Neuronal stem cell (in vitro differentiated cells): Measurements from ENCODE around the gene NEK10. TPM values are rescaled to one million over a fixed set of nuclear protein-coding genes. Genes with fewer than 3 reads are reported as not detected.

Experiments
- DNase-seq: peaks from one replicate; pipeline ENCODE4 v3.0.0-alpha.2; 2013; ENCODE audit warnings: low spot score
- H2AFZ ChIP-seq: one replicate; pipeline ENCODE4 v1.6.1; 2013; ENCODE audit warnings: mild to moderate bottlenecking, low read length, inconsistent platforms
- H2AK5ac ChIP-seq: 2 replicates; pipeline ENCODE4 v1.6.1; 2013; ENCODE audit warnings: low read depth, mild to moderate bottlenecking, inconsistent platforms, low read length, moderate library complexity, mixed read lengths
- H2BK120ac ChIP-seq: 2 replicates; pipeline ENCODE4 v1.6.1; 2013; ENCODE audit warnings: low read depth, mild to moderate bottlenecking, inconsistent platforms, low read length, moderate library complexity, mixed read lengths
- H2BK12ac ChIP-seq: one replicate; pipeline ENCODE4 v1.6.1; 2013; ENCODE audit warnings: low read length, inconsistent platforms
- H2BK15ac ChIP-seq: 2 replicates; pipeline ENCODE4 v1.6.1; 2013; ENCODE audit warnings: mild to moderate bottlenecking, low read length, inconsistent platforms, mixed read lengths
- H2BK5ac ChIP-seq: one replicate; pipeline ENCODE4 v1.6.1; 2013; ENCODE audit warnings: inconsistent platforms, mild to moderate bottlenecking, low read length, moderate library complexity
- H3K14ac ChIP-seq: one replicate; pipeline ENCODE4 v1.6.1; 2013; ENCODE audit warnings: low read length, inconsistent platforms
- H3K18ac ChIP-seq: 2 replicates; pipeline ENCODE4 v1.6.1; 2013; ENCODE audit warnings: low read length, inconsistent platforms
- H3K23ac ChIP-seq: 2 replicates; pipeline ENCODE4 v1.6.1; 2013; ENCODE audit warnings: low read depth, mild to moderate bottlenecking, mixed read lengths, low read length, inconsistent platforms; ENCODE audit not compliant: poor library complexity
- H3K27ac ChIP-seq: replicated peaks from 3 replicates; pipeline ENCODE4 v1.5.1; 2013; ENCODE audit warnings: low read length, inconsistent platforms
- H3K27me3 ChIP-seq, 3 experiments: 2 replicates each; pipeline ENCODE4 v1.6.1; 2013; ENCODE audit warnings: low read length in 3 of 3, mild to moderate bottlenecking in 2 of 3, inconsistent platforms in 1 of 3, low read depth in 1 of 3, mixed read lengths in 1 of 3, moderate library complexity in 1 of 3; ENCODE audit not compliant: control insufficient read depth in 3 of 3, insufficient read depth in 3 of 3
- H3K36me3 ChIP-seq, 2 donors: replicated peaks in 1 of 2; 2 replicates each; pipeline ENCODE4 v1.6.1; 2013; ENCODE audit warnings: low read length in 2 of 2; ENCODE audit not compliant: control insufficient read depth in 2 of 2, insufficient read depth in 2 of 2
- H3K4ac ChIP-seq: 2 replicates; pipeline ENCODE4 v1.6.1; 2013; ENCODE audit warnings: inconsistent platforms, mild to moderate bottlenecking, low read length, moderate library complexity
- H3K4me1 ChIP-seq, 2 donors: 1 replicate in 1 of 2; 2 replicates in 1 of 2; pipeline ENCODE4 v1.6.1; 2013; ENCODE audit warnings: low read length in 2 of 2, low read depth in 1 of 2; ENCODE audit not compliant: control insufficient read depth in 2 of 2, insufficient read depth in 1 of 2
- H3K4me2 ChIP-seq: one replicate; pipeline ENCODE4 v1.6.1; 2013; ENCODE audit warnings: mild to moderate bottlenecking, low read length, inconsistent platforms; ENCODE audit not compliant: insufficient read depth, poor library complexity, severe bottlenecking
- H3K4me3 ChIP-seq, 2 donors: 2 replicates each; pipeline ENCODE4 v1.5.1; 2013; ENCODE audit warnings: low read length in 2 of 2, mild to moderate bottlenecking in 2 of 2, inconsistent platforms in 1 of 2, moderate library complexity in 1 of 2
- H3K79me1 ChIP-seq: one replicate; pipeline ENCODE4 v1.6.1; 2013; ENCODE audit warnings: low read depth, mild to moderate bottlenecking, inconsistent platforms, low read length, moderate library complexity
- H3K9ac ChIP-seq: one replicate; pipeline ENCODE4 v1.6.1; 2013; ENCODE audit warnings: mild to moderate bottlenecking, low read depth, low read length, inconsistent platforms; ENCODE audit not compliant: poor library complexity
- H3K9me3 ChIP-seq, 2 donors: replicated peaks in 1 of 2; 2 replicates each; pipeline versions ENCODE3 to v1.6.1; 2013; ENCODE audit warnings: low read length in 2 of 2, mild to moderate bottlenecking in 2 of 2, inconsistent platforms in 1 of 2, low read depth in 1 of 2, mixed read lengths in 1 of 2, moderate library complexity in 1 of 2; ENCODE audit not compliant: control insufficient read depth in 2 of 2, insufficient read depth in 1 of 2
- H4K8ac ChIP-seq: one replicate; pipeline ENCODE4 v1.6.1; 2013; ENCODE audit warnings: low read depth, mild to moderate bottlenecking, inconsistent platforms, low read length, moderate library complexity
- H4K91ac ChIP-seq: one replicate; pipeline ENCODE4 v1.6.1; 2013; ENCODE audit warnings: low read length, low read depth, mild to moderate bottlenecking, inconsistent platforms; ENCODE audit not compliant: poor library complexity
- WGBS, 2 donors: extraction: QIAGEN DNeasy Blood & Tissue Kit; methylation state at CpG; one replicate each; pipeline ENCODE4 v1.1.7; 2013; ENCODE audit warnings: missing lambda C conversion rate in 2 of 2, mixed read lengths in 1 of 2; ENCODE audit not compliant: insufficient read length in 2 of 2, insufficient replicate concordance in 1 of 2; ENCODE audit errors: extremely low coverage in 2 of 2; 5-methylcytosine and 5-hydroxymethylcytosine counted together
- polyA plus RNA-seq, 2 experiments: library from polyadenylated mRNA; stranded (reverse); fragments of 200-250 nt; gene quantifications; one replicate each; pipeline ENCODE4 v1.2.3, GENCODE V29; 2013

The NEK10 gene, protein sequence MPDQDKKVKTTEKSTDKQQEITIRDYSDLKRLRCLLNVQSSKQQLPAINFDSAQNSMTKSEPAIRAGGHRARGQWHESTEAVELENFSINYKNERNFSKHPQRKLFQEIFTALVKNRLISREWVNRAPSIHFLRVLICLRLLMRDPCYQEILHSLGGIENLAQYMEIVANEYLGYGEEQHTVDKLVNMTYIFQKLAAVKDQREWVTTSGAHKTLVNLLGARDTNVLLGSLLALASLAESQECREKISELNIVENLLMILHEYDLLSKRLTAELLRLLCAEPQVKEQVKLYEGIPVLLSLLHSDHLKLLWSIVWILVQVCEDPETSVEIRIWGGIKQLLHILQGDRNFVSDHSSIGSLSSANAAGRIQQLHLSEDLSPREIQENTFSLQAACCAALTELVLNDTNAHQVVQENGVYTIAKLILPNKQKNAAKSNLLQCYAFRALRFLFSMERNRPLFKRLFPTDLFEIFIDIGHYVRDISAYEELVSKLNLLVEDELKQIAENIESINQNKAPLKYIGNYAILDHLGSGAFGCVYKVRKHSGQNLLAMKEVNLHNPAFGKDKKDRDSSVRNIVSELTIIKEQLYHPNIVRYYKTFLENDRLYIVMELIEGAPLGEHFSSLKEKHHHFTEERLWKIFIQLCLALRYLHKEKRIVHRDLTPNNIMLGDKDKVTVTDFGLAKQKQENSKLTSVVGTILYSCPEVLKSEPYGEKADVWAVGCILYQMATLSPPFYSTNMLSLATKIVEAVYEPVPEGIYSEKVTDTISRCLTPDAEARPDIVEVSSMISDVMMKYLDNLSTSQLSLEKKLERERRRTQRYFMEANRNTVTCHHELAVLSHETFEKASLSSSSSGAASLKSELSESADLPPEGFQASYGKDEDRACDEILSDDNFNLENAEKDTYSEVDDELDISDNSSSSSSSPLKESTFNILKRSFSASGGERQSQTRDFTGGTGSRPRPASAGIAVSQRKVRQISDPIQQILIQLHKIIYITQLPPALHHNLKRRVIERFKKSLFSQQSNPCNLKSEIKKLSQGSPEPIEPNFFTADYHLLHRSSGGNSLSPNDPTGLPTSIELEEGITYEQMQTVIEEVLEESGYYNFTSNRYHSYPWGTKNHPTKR
- 0.43 TPM for polyA plus RNA-seq (2013, experiment 1 of 2)
- 0.54 TPM for polyA plus RNA-seq (2013, experiment 2 of 2)

DNA sequence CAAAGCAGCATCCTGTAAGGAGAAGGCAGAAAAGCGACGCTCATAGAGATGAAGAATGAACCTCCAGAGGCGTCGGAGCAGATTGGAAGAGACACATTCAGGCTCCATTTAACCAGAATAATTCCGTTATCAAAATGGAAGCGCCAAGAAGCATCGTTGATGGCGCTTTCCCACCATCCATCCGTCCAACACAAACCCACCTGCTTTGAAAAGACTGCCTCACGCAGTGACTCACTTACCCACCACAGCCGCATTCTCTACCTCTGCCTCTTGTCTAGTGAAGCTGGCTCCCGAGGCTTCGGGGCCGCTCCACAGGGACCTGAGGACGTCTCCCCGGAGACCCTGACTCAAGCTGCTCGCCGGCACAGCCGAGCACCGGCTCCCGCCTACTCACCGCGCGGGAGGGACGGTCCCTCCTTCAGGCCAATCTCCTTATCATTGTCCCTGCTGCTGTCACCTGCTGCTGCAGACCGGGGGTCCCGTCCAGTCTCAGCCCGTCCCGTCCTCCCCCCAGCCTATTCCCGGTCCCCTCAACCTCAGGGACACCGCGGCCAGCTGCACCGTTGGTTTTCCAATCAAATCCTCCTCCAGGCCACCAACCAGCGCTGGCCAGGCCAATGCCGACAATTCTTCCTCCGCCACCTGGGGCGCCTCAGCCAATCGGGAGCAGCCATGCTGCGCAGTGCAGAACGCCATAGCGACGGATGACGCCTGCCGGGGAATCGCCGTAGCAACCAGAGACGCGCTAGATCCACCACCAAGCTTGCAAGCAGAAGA is at the start of gene NEK10:
TSS of gene NEK10 (minus strand) at position 553 of the 777 bp plus-strand sequence. CDS start 16,501 bp downstream, outside the sequence.
- Histone ChIP-seq H3K79me1 (no peaks in the 10 kb centered on the region), H2BK15ac (no peak within 1 kb of the TSS), H3K4me2 (peak within 1 kb of the TSS; percentile 73), H2AK5ac (no peak within 1 kb of the TSS), H3K27ac (no peak within 1 kb of the TSS), H4K91ac (no peak within 1 kb of the TSS), H3K9me3 (no peaks in the 10 kb centered on the region), H3K27me3 (no peaks in the 10 kb centered on the region), H2AFZ (peak within 1 kb of the TSS; percentile 91), H3K18ac (peak within 1 kb of the TSS; percentile 27), H2BK5ac (no peak within 1 kb of the TSS), H2BK12ac (no peak within 1 kb of the TSS), H3K36me3 (peaks cover 0 to 25% of the 10 kb centered on the region in 2 donors), H3K14ac (no peak within 1 kb of the TSS), H2BK120ac (no peak within 1 kb of the TSS), H3K4me3 (peak within 1 kb of the TSS; percentile 63 to 94), H3K4ac (no peak within 1 kb of the TSS), H3K23ac (peak within 1 kb of the TSS; percentile 87), H4K8ac (no peak within 1 kb of the TSS), H3K4me1 (peaks cover 0 to 2% of the 10 kb centered on the region in 2 donors), H3K9ac (peak within 1 kb of the TSS; percentile 83)
- WGBS, 2 donors = no CpG with 5 or more reads among the region's 48 CpGs
- DNase-seq = peak; percentile 90

DNA sequence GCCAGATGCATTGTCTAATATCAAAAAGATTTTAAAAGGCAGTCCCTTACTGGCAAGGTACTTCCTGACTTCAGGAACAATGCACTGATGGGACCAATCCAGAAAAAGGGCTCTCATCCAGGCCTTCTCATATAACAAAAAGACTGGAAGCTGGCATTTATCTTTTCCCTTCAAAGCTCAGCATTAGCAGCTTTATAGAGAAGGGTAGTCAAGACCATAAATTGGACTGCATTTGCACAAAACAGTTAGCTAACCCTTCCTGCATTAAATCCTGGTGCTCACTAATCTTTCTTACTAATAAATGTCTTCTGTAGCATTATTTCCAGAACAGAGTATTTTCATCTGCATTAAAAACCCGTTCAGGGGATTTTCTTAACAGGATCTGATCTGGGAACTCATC is 46.0 kb upstream of the NEK10 start:
- no peak overlapping the region for H2AK5ac ChIP-seq
- H3K79me1 ChIP-seq = no peaks in the 10 kb centered on the region
- no peak overlapping the region for H4K8ac ChIP-seq
- no peak overlapping the region for H2BK12ac ChIP-seq
- H3K4me2 ChIP-seq = no peak overlapping the region
- H2BK15ac ChIP-seq = no peak overlapping the region
- no peak overlapping the region for H2AFZ ChIP-seq
- no peak overlapping the region for H2BK5ac ChIP-seq
- peaks cover 16 to 99% of the 10 kb centered on the region in 2 donors for H3K36me3 ChIP-seq
- DNase-seq = no peak
- H3K4me1 ChIP-seq = no peaks in the 10 kb centered on the region
- H3K4ac ChIP-seq = no peak overlapping the region
- H3K27ac ChIP-seq = no peak overlapping the region
- H3K27me3 ChIP-seq = no peaks in the 10 kb centered on the region
- H4K91ac ChIP-seq = no peak overlapping the region
- WGBS, 2 donors = no CpG with 5 or more reads among the region's 1 CpG
- no peak overlapping the region for H3K9ac ChIP-seq
- H3K4me3 ChIP-seq = no peak overlapping the region
- H3K14ac ChIP-seq = no peak overlapping the region
- H3K18ac ChIP-seq = no peak overlapping the region
- peaks cover 0 to 8% of the 10 kb centered on the region in 2 donors for H3K9me3 ChIP-seq
- no peak overlapping the region for H2BK120ac ChIP-seq
- no peak overlapping the region for H3K23ac ChIP-seq

DNA sequence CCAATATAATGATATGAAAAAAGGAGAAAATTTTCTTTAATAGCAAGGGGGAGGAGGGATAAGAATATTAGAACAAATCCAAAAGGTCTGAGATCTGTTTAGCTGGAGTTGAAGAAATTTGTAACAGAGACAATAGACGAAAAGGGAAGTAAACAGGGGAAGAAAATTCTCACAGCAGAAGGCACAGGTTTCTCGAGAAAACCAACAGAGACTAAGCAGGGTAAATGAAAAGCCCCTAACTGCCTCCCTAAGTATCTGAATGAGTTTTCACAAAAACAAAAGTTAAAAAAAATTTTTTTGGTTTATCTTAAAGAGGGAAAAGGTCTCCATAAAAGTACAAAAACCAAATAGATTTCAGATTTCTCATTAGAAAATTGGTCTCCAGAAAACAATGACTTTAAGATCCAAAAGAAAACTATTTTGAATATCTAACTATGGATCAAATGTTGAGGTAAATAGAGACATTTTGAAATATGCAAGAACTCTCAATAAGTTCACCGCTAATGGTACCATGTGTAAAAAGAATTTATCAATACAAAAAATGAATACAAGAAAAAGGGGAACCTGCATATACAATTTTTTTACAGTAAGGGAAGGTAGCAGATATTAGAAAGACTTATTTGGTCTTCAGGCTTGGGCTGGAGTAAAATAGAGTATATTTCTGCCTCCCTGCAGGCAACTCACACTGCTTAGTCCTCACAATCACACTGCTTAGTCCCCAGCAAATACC is 23.9 kb upstream of the NEK10 start:
- no peak overlapping the region for H3K14ac ChIP-seq
- H3K4me1 ChIP-seq = no peaks in the 10 kb centered on the region
- no peak overlapping the region for H2AK5ac ChIP-seq
- no peak overlapping the region for H3K9ac ChIP-seq
- peaks cover 0 to 14% of the 10 kb centered on the region in 2 donors for H3K9me3 ChIP-seq
- WGBS, 2 donors = no CpG with 5 or more reads among the region's 3 CpGs
- no peak overlapping the region for H2BK120ac ChIP-seq
- H2BK5ac ChIP-seq = no peak overlapping the region
- H3K23ac ChIP-seq = no peak overlapping the region
- H3K18ac ChIP-seq = no peak overlapping the region
- H3K36me3 ChIP-seq = peaks cover 4 to 99% of the 10 kb centered on the region in 2 donors
- H2AFZ ChIP-seq = no peak overlapping the region
- no peak overlapping the region for H2BK12ac ChIP-seq
- peaks cover 2% of the 10 kb centered on the region for H3K79me1 ChIP-seq
- no peak overlapping the region for H4K91ac ChIP-seq
- no peak overlapping the region for H3K4me2 ChIP-seq
- H3K27ac ChIP-seq = no peak overlapping the region
- H3K4ac ChIP-seq = no peak overlapping the region
- no peak for DNase-seq
- H4K8ac ChIP-seq = no peak overlapping the region
- H3K27me3 ChIP-seq = no peaks in the 10 kb centered on the region
- no peak overlapping the region for H2BK15ac ChIP-seq
- no peak overlapping the region for H3K4me3 ChIP-seq
